ENCODE data around the gene ARFRP1. TPM values are rescaled to one million over a fixed set of nuclear protein-coding genes. Genes with fewer than 3 reads are reported as not detected.

Gene ARFRP1
- polyA plus RNA-seq, 3 donors: 18.2 to 31.1 (median 20.7) TPM

DNA sequence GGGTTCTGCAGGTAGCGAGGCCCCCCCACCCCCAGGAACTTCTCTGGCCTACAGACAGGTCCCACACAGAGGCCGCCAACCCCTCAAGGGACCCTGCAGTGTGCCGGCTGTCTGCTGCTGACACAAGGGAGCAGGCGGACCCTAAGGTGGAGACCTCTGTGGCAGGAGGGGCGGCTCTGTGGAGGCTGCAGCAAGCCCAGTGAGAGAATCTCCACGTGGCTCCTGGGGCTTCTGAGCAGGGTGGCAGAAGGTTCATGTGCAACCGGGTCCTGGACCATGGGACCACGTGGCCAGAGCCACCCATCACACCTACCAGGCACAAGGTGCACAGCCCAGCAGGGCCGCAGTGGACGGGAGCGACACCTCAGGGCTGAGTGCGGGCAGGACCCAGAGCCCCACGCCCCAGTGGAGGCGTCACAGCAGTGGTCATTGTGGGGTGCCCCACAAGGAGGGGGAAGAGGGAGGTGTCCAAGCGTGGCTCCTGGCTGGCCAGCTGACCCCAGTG, 4.3 kb downstream of the ARFRP1 start:
- Histone ChIP-seq H3K27me3 (ENCODE audit: control insufficient read depth in 2 of 2, insufficient read depth in 2 of 2, low read length in 2 of 2) (no peaks in the 10 kb centered on the region), H3K9ac (ENCODE audit: insufficient read depth, low read length, poor library complexity, severe bottlenecking) (no peak overlapping the region), H3K4me3 (replicated peaks in 1 of 3; ENCODE audit: low read depth in 2 of 3, low read length in 3 of 3) (no peak overlapping the region), H3K79me2 (ENCODE audit: insufficient read depth, low read length) (peaks cover 31% of the 10 kb centered on the region), H3K27ac (ENCODE audit: low read depth in 1 of 2, low read length in 2 of 2) (no peak overlapping the region), H3K4me2 (replicated peaks; ENCODE audit: extremely low read depth, low read length, poor library complexity, severe bottlenecking) (no peak overlapping the region), H3K9me3 (replicated peaks in 1 of 2; ENCODE audit: control insufficient read depth in 1 of 2, insufficient read depth in 1 of 2, low read length in 2 of 2) (no peaks in the 10 kb centered on the region), H3K4me1 (ENCODE audit: control insufficient read depth in 1 of 2, insufficient read depth in 2 of 2, low read length in 2 of 2) (peaks cover 12 to 21% of the 10 kb centered on the region in 2 donors), H4K20me1 (ENCODE audit: insufficient read depth, low read length) (peaks cover 49% of the 10 kb centered on the region), H3K36me3 (replicated peaks in 1 of 2; ENCODE audit: control insufficient read depth in 1 of 2, insufficient read depth in 2 of 2, low read length in 2 of 2) (peaks cover 27 to 29% of the 10 kb centered on the region in 2 donors), H2AFZ (ENCODE audit: insufficient read depth, low read depth, low read length, poor library complexity, severe bottlenecking) (no peak overlapping the region)
- Mint-ChIP-seq H3K4me1 (peaks cover 12% of the 10 kb centered on the region), H3K27me3 (ENCODE audit: low read depth in 3 of 3) (peaks cover 0 to 2% (median 0%) of the 10 kb centered on the region in 3 donors), H3K27ac (peak overlapping the region in 1 of 7 donors; percentile 58), H3K4me3 (no peak overlapping the region), H3K9me3 (no peaks in the 10 kb centered on the region), H3K36me3 (peaks cover 26 to 35% of the 10 kb centered on the region in 2 donors)
- intact Hi-C loops (cut with micrococcal nuclease): no loop called here
- TF ChIP-seq CTCF (IDR thresholded peaks at IDR 0.05): no peak
- 98% methylated on average over 13 of the region's 15 CpGs for WGBS (ENCODE audit: insufficient coverage)
- no peak for DNase-seq

DNA sequence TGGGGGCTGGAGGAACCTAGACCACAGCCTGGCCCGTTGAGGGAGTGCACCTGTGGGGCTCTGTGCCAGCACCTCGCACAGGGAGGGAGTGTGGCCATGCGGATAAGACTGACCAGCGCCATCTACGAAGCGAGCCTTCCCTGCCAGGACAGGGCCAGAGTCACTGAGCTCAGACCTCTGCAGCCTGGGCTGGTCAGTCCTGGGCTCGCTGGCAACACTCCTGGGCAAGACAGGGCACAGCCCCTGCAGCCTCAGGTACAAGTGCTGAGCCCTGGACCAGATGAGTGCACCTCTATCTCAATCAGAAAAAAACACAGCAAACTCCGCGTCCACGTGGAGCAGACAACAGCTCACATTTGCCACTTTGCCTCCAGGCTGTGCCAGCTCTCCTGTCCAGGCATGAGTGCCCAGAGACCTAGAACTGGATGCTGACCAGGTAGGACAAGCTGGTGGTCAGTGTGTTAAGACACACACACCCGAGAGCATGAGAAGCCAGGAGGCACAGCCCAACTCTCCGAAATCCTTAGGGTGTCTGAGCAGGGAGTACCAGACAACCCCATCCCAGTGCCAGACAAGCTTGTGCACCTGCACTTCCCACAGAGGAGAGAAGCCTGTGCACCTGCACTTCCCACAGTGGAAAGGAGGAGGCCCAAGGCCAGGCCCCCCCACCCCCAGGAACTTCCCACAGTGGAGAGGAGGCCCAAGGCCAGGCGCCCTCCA, 4.9 kb downstream of the ARFRP1 start:
- intact Hi-C loops (cut with micrococcal nuclease): no loop called here
- 93% methylated on average over 9 of the region's 13 CpGs for WGBS (ENCODE audit: insufficient coverage)
- Histone ChIP-seq H2AFZ (ENCODE audit: insufficient read depth, low read depth, low read length, poor library complexity, severe bottlenecking) (no peak overlapping the region), H3K79me2 (ENCODE audit: insufficient read depth, low read length) (peaks cover 26% of the 10 kb centered on the region), H3K4me2 (replicated peaks; ENCODE audit: extremely low read depth, low read length, poor library complexity, severe bottlenecking) (no peak overlapping the region), H3K27me3 (ENCODE audit: control insufficient read depth in 2 of 2, insufficient read depth in 2 of 2, low read length in 2 of 2) (no peaks in the 10 kb centered on the region), H3K4me1 (ENCODE audit: control insufficient read depth in 1 of 2, insufficient read depth in 2 of 2, low read length in 2 of 2) (peaks cover 9 to 18% of the 10 kb centered on the region in 2 donors), H3K4me3 (replicated peaks in 1 of 3; ENCODE audit: low read depth in 2 of 3, low read length in 3 of 3) (no peak overlapping the region), H3K27ac (ENCODE audit: low read depth in 1 of 2, low read length in 2 of 2) (no peak overlapping the region), H4K20me1 (ENCODE audit: insufficient read depth, low read length) (peaks cover 52% of the 10 kb centered on the region), H3K9me3 (replicated peaks in 1 of 2; ENCODE audit: control insufficient read depth in 1 of 2, insufficient read depth in 1 of 2, low read length in 2 of 2) (no peaks in the 10 kb centered on the region), H3K36me3 (replicated peaks in 1 of 2; ENCODE audit: control insufficient read depth in 1 of 2, insufficient read depth in 2 of 2, low read length in 2 of 2) (peaks cover 27 to 29% of the 10 kb centered on the region in 2 donors), H3K9ac (ENCODE audit: insufficient read depth, low read length, poor library complexity, severe bottlenecking) (no peak overlapping the region)
- peaks cover 0 to 2% (median 2%) of the 10 kb centered on the region in 3 donors for H3K27me3 Mint-ChIP-seq (ENCODE audit: low read depth in 3 of 3)
- peaks cover 10% of the 10 kb centered on the region for H3K4me1 Mint-ChIP-seq
- no peak overlapping the region for H3K27ac Mint-ChIP-seq
- no peaks in the 10 kb centered on the region for H3K9me3 Mint-ChIP-seq
- peaks cover 26 to 37% of the 10 kb centered on the region in 2 donors for H3K36me3 Mint-ChIP-seq
- H3K4me3 Mint-ChIP-seq: no peak overlapping the region
- DNase-seq: no peak
- TF ChIP-seq CTCF (IDR thresholded peaks at IDR 0.05): no peak

Data from CD14-positive monocyte (primary cell).